ENCODE results near the gene PRKCE.

The PRKCE gene

DNA sequence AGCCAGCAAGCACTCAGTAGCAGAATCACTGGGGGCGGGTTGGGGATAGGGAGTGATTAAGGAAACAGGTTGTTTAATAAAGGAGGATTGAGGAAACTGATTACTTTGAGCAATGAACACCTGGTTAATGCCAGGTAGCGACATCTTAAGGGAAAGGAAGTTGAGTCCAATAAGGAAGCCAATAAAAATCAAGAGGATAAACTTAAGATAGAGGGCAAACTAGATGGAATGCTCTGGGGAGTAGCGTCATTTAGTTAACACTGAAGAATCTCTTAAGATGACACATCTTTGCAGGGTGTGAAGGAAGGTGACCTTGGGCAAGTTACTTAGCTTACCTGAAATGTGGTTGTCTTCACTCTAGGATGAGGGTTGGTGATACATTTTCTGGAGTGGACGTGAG is 242.7 kb downstream of the PRKCE start:
- no peak for TF ChIP-seq CTCF (IDR thresholded peaks at IDR 0.05; ENCODE audit: insufficient read depth, missing control alignments)
- DNase-seq (ENCODE audit: insufficient read length, low spot score) (no peak), FAIRE-seq (no peak)

GRCh38 chr2:45895241-45895861 is 243.9 kb downstream of the PRKCE start:
- DNase-seq (ENCODE audit: insufficient read length, low spot score) = no peak
- FAIRE-seq = no peak
- TF ChIP-seq CTCF (IDR thresholded peaks at IDR 0.05; ENCODE audit: insufficient read depth, missing control alignments) = no peak

GRCh38 chr2:45896311-45896710 is 244.8 kb downstream of the PRKCE start:
- no peak for TF ChIP-seq CTCF (IDR thresholded peaks at IDR 0.05; ENCODE audit: insufficient read depth, missing control alignments)

DNA sequence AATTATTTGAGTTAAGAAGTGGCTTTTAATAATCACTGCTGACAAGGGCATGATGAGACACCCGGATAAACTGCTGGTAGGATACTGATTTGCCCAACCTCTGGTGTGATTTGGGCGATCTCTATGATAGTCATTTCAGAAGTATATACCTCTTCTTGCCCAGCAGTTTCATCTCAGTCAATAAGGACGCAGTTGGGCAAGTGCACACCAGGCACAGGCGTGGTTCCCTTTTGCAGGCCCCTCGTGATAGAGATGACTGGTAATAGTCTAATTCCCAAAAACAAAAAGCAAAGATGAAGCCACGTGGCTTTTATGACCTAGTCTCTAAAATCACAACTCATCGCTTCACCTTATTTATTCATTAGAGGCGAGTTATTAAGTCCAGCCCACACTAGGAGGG is 246.4 kb downstream of the PRKCE start:
- TF ChIP-seq CTCF (IDR thresholded peaks at IDR 0.05; ENCODE audit: insufficient read depth, missing control alignments) = no peak

More at GRCh38 chr2:45896311-45896710, 244.8 kb downstream of the PRKCE start:
- FAIRE-seq (no peak), DNase-seq (ENCODE audit: insufficient read length, low spot score) (no peak)

DNA sequence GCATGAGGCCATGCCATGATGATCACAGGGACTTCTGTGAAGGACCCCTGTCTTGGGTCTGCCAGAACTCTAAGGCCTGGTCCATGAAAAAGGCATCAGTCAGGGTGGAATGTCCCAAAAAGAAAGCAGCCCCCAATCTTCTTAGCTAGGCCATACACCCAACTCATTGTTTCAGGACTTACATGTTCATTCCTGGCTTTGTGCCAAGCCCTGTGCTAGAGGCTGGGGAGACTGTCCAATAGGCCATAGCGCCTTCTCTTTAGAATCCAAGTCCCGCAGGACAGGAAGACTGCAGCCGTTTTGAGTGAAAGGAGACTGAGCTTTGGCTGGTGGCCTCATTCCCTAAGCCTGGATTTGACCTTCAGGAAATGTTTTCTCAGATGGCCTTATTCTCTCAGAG is 247.3 kb downstream of the PRKCE start:
- FAIRE-seq = no peak
- TF ChIP-seq CTCF (IDR thresholded peaks at IDR 0.05; ENCODE audit: insufficient read depth, missing control alignments) = no peak
- no peak for DNase-seq (ENCODE audit: insufficient read length, low spot score)

More for the DNA sequence above, 246.4 kb downstream of the PRKCE start:
- DNase-seq (ENCODE audit: insufficient read length, low spot score) (no peak), FAIRE-seq (no peak)

DNA sequence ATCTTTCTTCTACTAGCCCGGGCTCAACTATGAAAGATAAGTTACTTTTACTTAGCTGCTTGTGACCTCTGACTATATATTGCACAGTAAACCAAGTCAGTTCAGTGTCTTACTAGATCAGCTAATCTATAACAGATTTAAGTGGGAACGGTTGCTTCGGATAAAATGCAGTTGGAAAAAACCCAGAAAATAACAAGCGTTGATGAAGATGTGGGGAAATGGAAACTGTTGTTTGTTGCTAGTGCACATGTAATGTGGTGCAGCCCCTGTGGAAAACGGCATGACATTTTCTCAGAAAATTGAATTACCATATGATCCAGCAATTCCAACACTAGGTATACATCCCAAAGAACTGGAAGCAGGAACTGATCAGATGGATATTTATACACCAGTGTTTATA is 248.5 kb downstream of the PRKCE start:
- no peak for TF ChIP-seq CTCF (IDR thresholded peaks at IDR 0.05; ENCODE audit: insufficient read depth, missing control alignments)
- FAIRE-seq (no peak), DNase-seq (ENCODE audit: insufficient read length, low spot score) (no peak)

- FAIRE-seq = no peak
- no peak for DNase-seq (ENCODE audit: insufficient read length, low spot score)
- no peak for TF ChIP-seq CTCF (IDR thresholded peaks at IDR 0.05; ENCODE audit: insufficient read depth, missing control alignments)
These were observed 250.1 kb downstream of the PRKCE start for GRCh38 chr2:45901468-45902032.

All from D721Med (cell line).